KMS-11 (cell line): ENCODE results near the gene UBE2F.

Experiments used
- H2AFZ ChIP-seq: fragments of 200-600 bp; sonication (generic); 2 replicates; pipeline ENCODE4 v1.6.1; 2016; ENCODE audit warnings: antibody characterized with exemption, mixed run types, low read depth
- H3K27ac ChIP-seq: fragments of 200-600 bp; sonication (generic); 2 replicates; pipeline ENCODE4 v1.6.1; 2016; ENCODE audit warnings: mild to moderate bottlenecking, mixed run types
- H3K27me3 ChIP-seq: fragments of 200-600 bp; sonication (generic); 2 replicates; pipeline ENCODE4 v1.6.1; 2017; ENCODE audit warnings: mild to moderate bottlenecking, low read depth, mixed run types, moderate library complexity; ENCODE audit not compliant: insufficient read depth
- H3K36me3 ChIP-seq: fragments of 200-600 bp; sonication (generic); 2 replicates; pipeline ENCODE4 v1.6.1; 2017; ENCODE audit warnings: mild to moderate bottlenecking, mixed run types; ENCODE audit not compliant: insufficient read depth
- H3K4me1 ChIP-seq: fragments of 200-600 bp; sonication (generic); 2 replicates; pipeline ENCODE4 v1.6.1; 2016; ENCODE audit warnings: mild to moderate bottlenecking, low read depth, mixed run types; ENCODE audit not compliant: poor library complexity, severe bottlenecking
- H3K4me2 ChIP-seq: fragments of 200-600 bp; sonication (generic); 2 replicates; pipeline ENCODE4 v1.7.0; 2016; ENCODE audit warnings: mild to moderate bottlenecking, mixed run types
- H3K4me3 ChIP-seq: fragments of 200-600 bp; sonication (generic); IDR thresholded peaks from 2 replicates; pipeline ENCODE4 v1.6.1; 2017; ENCODE audit warnings: low read depth, low read length, mixed read lengths; ENCODE audit not compliant: insufficient read depth
- H3K79me2 ChIP-seq: fragments of 200-600 bp; sonication (generic); 2 replicates; pipeline ENCODE4 v1.6.1; 2016; ENCODE audit warnings: low read depth, mixed run types; ENCODE audit not compliant: insufficient read depth
- H3K9ac ChIP-seq: fragments of 200-600 bp; sonication (generic); 2 replicates; pipeline ENCODE4 v1.6.1; 2016; ENCODE audit warnings: mild to moderate bottlenecking, mixed run types
- H4K20me1 ChIP-seq: fragments of 200-600 bp; sonication (generic); 2 replicates; pipeline ENCODE4 v1.6.1; 2016; ENCODE audit warnings: mild to moderate bottlenecking, mixed run types; ENCODE audit not compliant: insufficient read depth
- TF ChIP-seq, protein P1 (sequence below): fragments of 200-600 bp; sonication (generic); conservative IDR thresholded peaks from 2 replicates; pipeline ENCODE4 v1.6.1; 2017; ENCODE audit warnings: low read depth, mild to moderate bottlenecking, antibody characterized with exemption, low read length, moderate library complexity, mixed read lengths

Gene UBE2F

GRCh38 chr2:237977380-237977779, 10.6 kb downstream of the UBE2F start:
- no peaks in the 10 kb centered on the region for H3K4me1 ChIP-seq
- no peaks in the 10 kb centered on the region for H4K20me1 ChIP-seq
- no peaks in the 10 kb centered on the region for H3K27me3 ChIP-seq
- no peak overlapping the region for H3K9ac ChIP-seq
- H3K27ac ChIP-seq: no peak overlapping the region
- H3K36me3 ChIP-seq: no peaks in the 10 kb centered on the region
- H3K79me2 ChIP-seq: peaks cover 5% of the 10 kb centered on the region; the same call in 1 of the 2 replicates
- no peak overlapping the region for H3K4me2 ChIP-seq
- no peak overlapping the region for H2AFZ ChIP-seq
- no peak overlapping the region for H3K4me3 ChIP-seq
- TF ChIP-seq, protein P1, sequence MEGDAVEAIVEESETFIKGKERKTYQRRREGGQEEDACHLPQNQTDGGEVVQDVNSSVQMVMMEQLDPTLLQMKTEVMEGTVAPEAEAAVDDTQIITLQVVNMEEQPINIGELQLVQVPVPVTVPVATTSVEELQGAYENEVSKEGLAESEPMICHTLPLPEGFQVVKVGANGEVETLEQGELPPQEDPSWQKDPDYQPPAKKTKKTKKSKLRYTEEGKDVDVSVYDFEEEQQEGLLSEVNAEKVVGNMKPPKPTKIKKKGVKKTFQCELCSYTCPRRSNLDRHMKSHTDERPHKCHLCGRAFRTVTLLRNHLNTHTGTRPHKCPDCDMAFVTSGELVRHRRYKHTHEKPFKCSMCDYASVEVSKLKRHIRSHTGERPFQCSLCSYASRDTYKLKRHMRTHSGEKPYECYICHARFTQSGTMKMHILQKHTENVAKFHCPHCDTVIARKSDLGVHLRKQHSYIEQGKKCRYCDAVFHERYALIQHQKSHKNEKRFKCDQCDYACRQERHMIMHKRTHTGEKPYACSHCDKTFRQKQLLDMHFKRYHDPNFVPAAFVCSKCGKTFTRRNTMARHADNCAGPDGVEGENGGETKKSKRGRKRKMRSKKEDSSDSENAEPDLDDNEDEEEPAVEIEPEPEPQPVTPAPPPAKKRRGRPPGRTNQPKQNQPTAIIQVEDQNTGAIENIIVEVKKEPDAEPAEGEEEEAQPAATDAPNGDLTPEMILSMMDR: no peak

GRCh38 chr2:237978058-237978712, 11.4 kb downstream of the UBE2F start:
- Histone ChIP-seq H3K27ac (no peak overlapping the region), H4K20me1 (no peaks in the 10 kb centered on the region), H3K36me3 (no peaks in the 10 kb centered on the region), H3K79me2 (no peaks in the 10 kb centered on the region), H3K9ac (no peak overlapping the region), H3K4me1 (no peaks in the 10 kb centered on the region), H3K4me2 (no peak overlapping the region), H2AFZ (no peak overlapping the region), H3K27me3 (no peaks in the 10 kb centered on the region), H3K4me3 (no peak overlapping the region)
- TF ChIP-seq, protein P1: no peak

DNA sequence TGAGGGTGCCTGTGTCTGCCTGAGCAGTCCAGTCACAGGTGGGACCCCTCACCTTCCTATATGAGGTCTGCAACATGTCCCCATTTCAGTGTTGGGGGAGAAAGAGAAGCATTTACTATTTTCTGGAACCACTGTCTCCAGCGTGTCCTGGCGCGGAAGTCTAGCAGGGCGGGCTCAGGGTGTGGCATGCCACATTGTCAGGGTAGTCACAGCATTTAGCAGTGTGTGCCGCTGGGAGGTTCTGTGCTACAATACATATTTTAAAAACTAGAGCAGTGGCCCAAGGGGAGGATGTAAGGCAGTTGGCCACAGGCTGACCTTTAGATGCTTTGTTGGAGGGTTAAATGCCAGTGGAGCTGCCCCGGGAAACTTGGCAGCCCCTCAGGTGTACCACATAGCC, 12.5 kb downstream of the UBE2F start:
- Histone ChIP-seq H3K4me3 (no peak overlapping the region), H3K9ac (no peak overlapping the region), H3K4me1 (no peaks in the 10 kb centered on the region), H3K4me2 (no peak overlapping the region), H3K79me2 (no peaks in the 10 kb centered on the region), H4K20me1 (no peaks in the 10 kb centered on the region), H3K36me3 (no peaks in the 10 kb centered on the region), H2AFZ (no peak overlapping the region), H3K27ac (no peak overlapping the region), H3K27me3 (no peaks in the 10 kb centered on the region)
- TF ChIP-seq, protein P1: no peak

GRCh38 chr2:237980087-237980486, 13.3 kb downstream of the UBE2F start:
- TF ChIP-seq, protein P1: no peak
- H3K4me1 ChIP-seq: no peaks in the 10 kb centered on the region

More at GRCh38 chr2:237980087-237980486, 13.3 kb downstream of the UBE2F start:
- Histone ChIP-seq H3K27me3 (no peaks in the 10 kb centered on the region), H3K27ac (no peak overlapping the region), H2AFZ (no peak overlapping the region), H3K79me2 (no peaks in the 10 kb centered on the region), H3K4me2 (no peak overlapping the region), H3K9ac (no peak overlapping the region), H3K36me3 (no peaks in the 10 kb centered on the region), H4K20me1 (no peaks in the 10 kb centered on the region), H3K4me3 (no peak overlapping the region)
